Activated CD8-positive, alpha-beta memory T cell treated with anti-CD3 and anti-CD28 coated beads for 4 hours (primary cell): ENCODE data around the gene CPNE9.

Source experiments
- DNase-seq, 2 donors: peaks; one replicate each; pipeline ENCODE4 v3.0.0-alpha.2; 2020; ENCODE audit warnings: low read depth in 2 of 2

CPNE9 gene

GRCh38 chr3:9686703-9687102, 16.9 kb upstream of the CPNE9 start:
- DNase-seq: no peak

GRCh38 chr3:9687514-9687913, 16.1 kb upstream of the CPNE9 start:
- DNase-seq: no peak

- DNase-seq: no peak
Measured at GRCh38 chr3:9688961-9689360, 14.7 kb upstream of the CPNE9 start.

GRCh38 chr3:9689757-9690156, 13.9 kb upstream of the CPNE9 start:
- DNase-seq: no peak

- DNase-seq: no peak
Measured at GRCh38 chr3:9690451-9691450, 12.9 kb upstream of the CPNE9 start.

- DNase-seq: no peak
Measured at GRCh38 chr3:9691636-9692035, 12.0 kb upstream of the CPNE9 start.

- DNase-seq: no peak
Measured at GRCh38 chr3:9692416-9692815, 11.2 kb upstream of the CPNE9 start.

- no peak for DNase-seq
Measured at GRCh38 chr3:9695345-9695744, 8.3 kb upstream of the CPNE9 start.

- no peak for DNase-seq
Measured at GRCh38 chr3:9695746-9696145, 7.9 kb upstream of the CPNE9 start.

- DNase-seq: no peak
Measured at GRCh38 chr3:9696480-9697220, 7.0 kb upstream of the CPNE9 start.

GRCh38 chr3:9697892-9698291, 5.7 kb upstream of the CPNE9 start:
- no peak for DNase-seq

GRCh38 chr3:9698293-9698692, 5.3 kb upstream of the CPNE9 start:
- DNase-seq: no peak

- DNase-seq: no peak
Measured at GRCh38 chr3:9700536-9700935, 3.1 kb upstream of the CPNE9 start.

- no peak for DNase-seq
Measured at GRCh38 chr3:9701006-9701405, 2.6 kb upstream of the CPNE9 start.

GRCh38 chr3:9701711-9702110, 1.9 kb upstream of the CPNE9 start:
- DNase-seq: no peak

GRCh38 chr3:9703240-9703639, 393 bp upstream of the CPNE9 start:
- no peak for DNase-seq

- no peak for DNase-seq
Measured at GRCh38 chr3:9704347-9705322, 1.0 kb downstream of the CPNE9 start.

- no peak for DNase-seq
Measured at GRCh38 chr3:9710174-9710739, 6.6 kb downstream of the CPNE9 start.

GRCh38 chr3:9712415-9712814, 8.8 kb downstream of the CPNE9 start:
- no peak for DNase-seq

- no peak for DNase-seq
Measured at GRCh38 chr3:9713142-9713541, 9.5 kb downstream of the CPNE9 start.

GRCh38 chr3:9715136-9715535, 11.5 kb downstream of the CPNE9 start:
- no peak for DNase-seq
